NCI-H526 (cell line): ENCODE measurements around the gene HSPG2.
"Not testable (repeated sequence)": the region's sequence is repeated elsewhere in the genome, so short reads cannot be mapped to it uniquely, and the experiment has no call there.

ENCODE experiments used
- DNase-seq, 2 experiments: peaks; one replicate each; lab custom pipeline; 2025; lab: John Stamatoyannopoulos, UW

HSPG2 gene

GRCh38 chr1:21783679-21784603, 153.2 kb downstream of the HSPG2 start:
- DNase-seq: peak in 1 of 2 experiments; percentile 87

DNA sequence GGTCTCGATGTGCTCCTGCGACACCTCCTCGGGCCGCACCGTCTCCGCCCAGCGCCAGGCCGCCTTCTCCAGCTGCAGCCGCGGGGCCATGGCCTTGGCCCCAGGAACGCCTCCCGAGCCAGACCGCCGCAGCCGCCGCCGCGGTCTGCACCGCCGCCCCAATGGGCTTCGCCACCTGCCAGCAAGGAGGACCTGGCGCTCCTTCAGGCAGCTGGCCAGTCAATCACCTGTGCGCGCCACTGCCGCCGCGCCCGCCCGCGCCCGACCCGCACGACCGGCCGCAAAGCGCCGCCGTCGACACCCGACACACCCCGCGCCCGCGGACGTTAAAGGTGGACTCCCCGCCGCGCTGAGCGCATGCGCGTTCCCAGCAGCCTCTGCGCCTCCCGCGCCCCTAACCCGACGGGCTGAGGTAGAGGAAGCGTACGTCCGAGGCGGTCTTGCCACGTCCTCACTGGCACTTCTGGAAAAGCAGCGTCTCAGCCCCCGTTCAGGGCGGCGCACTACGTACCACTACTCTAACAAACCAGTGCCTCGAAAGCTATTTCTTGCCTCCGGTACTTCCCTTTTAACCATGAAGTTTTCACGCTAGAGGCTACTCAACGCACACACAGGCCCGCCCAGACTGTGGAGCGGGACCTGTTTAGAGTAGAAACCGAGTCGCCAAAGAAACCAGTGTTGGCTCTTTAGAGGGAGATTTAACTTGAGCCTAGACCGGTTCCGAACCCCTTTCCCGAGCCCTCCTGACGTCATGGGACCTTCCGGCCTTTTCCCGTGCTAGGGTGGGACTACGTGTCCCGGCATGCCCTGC, 154.0 kb downstream of the HSPG2 start, which contains the start of gene USP48:
Gene USP48 (minus strand): TSS at position 282 of the 811 bp plus-strand sequence. CDS start 192 bp downstream, at position 90.
- peak; percentile 87 to 95 for DNase-seq

DNA sequence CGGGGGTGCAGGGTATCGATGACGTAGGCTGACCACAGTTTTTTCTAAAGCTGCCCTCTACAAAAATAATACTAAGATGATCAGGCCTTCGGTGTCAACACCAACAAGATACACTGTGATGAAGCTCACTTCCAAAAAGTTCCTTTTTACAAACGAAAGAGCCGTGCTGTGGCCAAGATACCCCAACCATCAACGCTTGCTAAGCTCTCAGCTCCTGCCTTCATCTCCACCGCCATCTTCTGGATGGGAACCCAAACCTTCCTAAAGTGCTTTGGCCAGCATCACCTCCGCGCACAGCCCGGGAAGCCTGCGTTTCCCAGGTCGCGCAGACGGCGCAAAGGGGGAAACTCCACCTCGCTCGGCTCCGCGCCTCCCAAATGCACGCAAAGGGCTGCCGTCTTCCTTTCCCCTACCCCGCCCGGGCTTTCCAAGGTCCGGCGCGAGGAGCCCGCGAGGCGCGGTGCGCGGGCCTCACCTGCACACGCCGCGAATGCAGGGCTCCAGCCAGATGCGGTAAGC, 154.7 kb downstream of the HSPG2 start:
- peak; percentile 63 to 79 for DNase-seq

- peak; percentile 1 to 8 for DNase-seq
These were observed 155.2 kb downstream of the HSPG2 start for GRCh38 chr1:21781815-21782348.

GRCh38 chr1:21779613-21780521, 157.2 kb downstream of the HSPG2 start:
- DNase-seq: no peak

- no peak for DNase-seq
These were observed 158.7 kb downstream of the HSPG2 start for GRCh38 chr1:21778405-21778727.

GRCh38 chr1:21776925-21777324, 160.2 kb downstream of the HSPG2 start:
- DNase-seq: not testable (repeated sequence)

DNA sequence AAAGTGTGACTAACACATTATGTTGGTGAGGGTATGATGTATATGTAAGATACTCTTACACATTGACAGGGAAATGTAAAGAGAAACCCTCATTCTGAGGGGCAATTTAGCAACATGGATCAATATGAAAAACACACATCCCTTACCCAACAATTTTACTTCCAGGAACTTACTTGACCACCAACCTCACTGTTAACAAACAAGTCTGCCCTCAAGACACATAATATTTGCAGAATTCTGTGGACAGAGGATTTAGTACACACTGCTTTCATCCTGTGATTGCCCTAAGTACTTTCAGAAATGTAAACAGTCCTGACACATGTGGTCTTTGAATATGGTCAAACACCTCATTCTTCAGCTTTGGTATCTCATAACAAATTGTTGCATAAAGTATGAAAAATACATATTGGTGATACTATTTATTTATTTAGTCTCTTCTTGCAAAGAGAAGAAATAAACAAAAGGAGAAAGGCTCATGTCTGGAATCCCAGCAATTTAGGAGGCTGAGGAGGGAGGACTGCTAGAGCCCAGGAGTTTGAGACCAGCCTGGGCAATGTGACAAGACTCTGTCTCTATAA, 161.0 kb downstream of the HSPG2 start:
- no peak for DNase-seq

GRCh38 chr1:21775550-21775914, 161.6 kb downstream of the HSPG2 start:
- DNase-seq: no peak

DNA sequence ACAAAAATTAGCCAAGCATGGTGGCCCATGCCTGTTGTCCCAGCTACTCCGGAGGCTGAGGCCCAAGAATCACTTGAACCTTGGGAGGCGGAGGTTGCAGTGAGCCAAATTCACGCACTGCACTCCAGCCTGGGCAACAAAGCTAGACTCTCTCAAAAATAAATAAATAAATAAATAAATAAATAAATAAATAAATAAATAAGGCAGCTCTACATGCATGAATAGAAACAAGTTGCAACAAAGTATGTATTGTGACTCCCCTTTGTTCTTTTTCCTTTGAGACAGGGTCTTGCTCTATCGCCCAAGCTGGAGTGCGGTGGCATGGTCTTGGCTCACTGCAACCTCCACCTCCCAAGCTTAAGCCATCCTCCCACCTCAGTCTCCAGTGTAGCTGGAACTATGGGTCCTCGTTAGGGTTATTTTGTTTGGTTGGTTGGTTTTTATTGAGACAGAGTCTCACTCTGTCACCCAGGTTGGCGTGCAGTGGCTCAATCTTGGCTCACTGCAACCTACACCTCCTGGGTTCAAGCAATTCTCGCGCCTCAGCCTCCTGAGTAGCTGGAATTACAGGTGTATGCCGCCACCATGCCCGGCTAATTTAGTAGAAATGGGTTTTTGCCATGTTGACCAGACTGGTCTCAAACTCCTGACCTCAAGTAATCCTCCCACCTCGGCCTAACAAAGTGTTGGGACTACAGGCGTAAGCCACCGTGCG, 162.1 kb downstream of the HSPG2 start:
- DNase-seq: no peak

DNA sequence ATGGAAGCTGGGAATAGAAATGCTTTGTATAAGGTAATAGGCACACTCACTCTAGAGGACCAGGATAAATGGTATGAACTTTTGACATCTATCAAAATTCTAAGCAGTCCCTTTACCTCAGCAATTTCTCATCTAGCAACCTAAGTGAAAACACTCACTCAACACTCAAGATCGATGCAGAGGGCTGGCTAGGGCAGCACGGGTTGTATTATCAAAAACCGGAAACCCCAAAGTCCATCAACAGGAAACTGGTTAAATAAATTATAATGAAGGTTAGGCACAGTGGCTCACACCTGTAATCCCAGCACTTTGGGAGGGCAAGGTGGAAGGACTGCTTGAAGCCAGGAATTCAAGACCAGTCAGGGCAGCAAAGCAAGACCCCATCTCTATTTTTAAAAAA, 163.5 kb downstream of the HSPG2 start:
- DNase-seq: no peak
